ENCODE results near the gene TST. TPM values are rescaled to one million over a fixed set of nuclear protein-coding genes. Genes with fewer than 3 reads are reported as not detected.

TST gene
- 10 to 100 TPM; 18.6 to 32.8 (median 21.7) TPM for total RNA-seq (2021; fragmentation: NEBNext Ultra II Directional; extraction: Animal tissue kit (Norgen Biotek cat#: 25700))
- long read RNA-seq, transcript TST-201 (3 exons, 1,211 nt), result major isoform, 15 of 17 reads
- long read RNA-seq, partial matches to known transcripts, result 0 of 17 reads
- long read RNA-seq, other reads (novel, unspliced or antisense), result 1 of 17 reads

GRCh38 chr22:37019309-37020191 is at the start of gene TST, which contains the start of gene MPST:
Gene TST (minus strand): TSS chr22:37019447. CDS start chr22:37018732, 715 bp downstream.
Gene MPST (plus strand): TSS chr22:37019742. CDS start chr22:37019837, 95 bp downstream.
- H3K36me3 Mint-ChIP-seq (ENCODE audit: low read depth), result no peaks in the 10 kb centered on the region
- H3K4me3 Mint-ChIP-seq, result peak within 1 kb of the TSS; percentile 93
- no peaks in the 10 kb centered on the region for H3K9me3 Mint-ChIP-seq
- TF ChIP-seq, protein P1, sequence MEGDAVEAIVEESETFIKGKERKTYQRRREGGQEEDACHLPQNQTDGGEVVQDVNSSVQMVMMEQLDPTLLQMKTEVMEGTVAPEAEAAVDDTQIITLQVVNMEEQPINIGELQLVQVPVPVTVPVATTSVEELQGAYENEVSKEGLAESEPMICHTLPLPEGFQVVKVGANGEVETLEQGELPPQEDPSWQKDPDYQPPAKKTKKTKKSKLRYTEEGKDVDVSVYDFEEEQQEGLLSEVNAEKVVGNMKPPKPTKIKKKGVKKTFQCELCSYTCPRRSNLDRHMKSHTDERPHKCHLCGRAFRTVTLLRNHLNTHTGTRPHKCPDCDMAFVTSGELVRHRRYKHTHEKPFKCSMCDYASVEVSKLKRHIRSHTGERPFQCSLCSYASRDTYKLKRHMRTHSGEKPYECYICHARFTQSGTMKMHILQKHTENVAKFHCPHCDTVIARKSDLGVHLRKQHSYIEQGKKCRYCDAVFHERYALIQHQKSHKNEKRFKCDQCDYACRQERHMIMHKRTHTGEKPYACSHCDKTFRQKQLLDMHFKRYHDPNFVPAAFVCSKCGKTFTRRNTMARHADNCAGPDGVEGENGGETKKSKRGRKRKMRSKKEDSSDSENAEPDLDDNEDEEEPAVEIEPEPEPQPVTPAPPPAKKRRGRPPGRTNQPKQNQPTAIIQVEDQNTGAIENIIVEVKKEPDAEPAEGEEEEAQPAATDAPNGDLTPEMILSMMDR (IDR thresholded peaks at IDR 0.05), result peak; percentile 11; the same call in 1 of the 2 replicates
- DNase-seq, result peak; percentile 27
- H3K27me3 Mint-ChIP-seq (ENCODE audit: insufficient read depth), result no peaks in the 10 kb centered on the region; the same call in 1 of the 2 replicates
- H3K4me1 Mint-ChIP-seq (ENCODE audit: low read depth), result peaks cover 11% of the 10 kb centered on the region
- peak within 1 kb of the TSS; percentile 79 for H3K27ac Mint-ChIP-seq

- DNase-seq, result no peak
- Mint-ChIP-seq H3K27ac (no peak overlapping the region), H3K4me3 (no peak overlapping the region), H3K9me3 (no peaks in the 10 kb centered on the region), H3K36me3 (ENCODE audit: low read depth) (peaks cover 5% of the 10 kb centered on the region; the same call in 1 of the 2 replicates), H3K4me1 (ENCODE audit: low read depth) (no peaks in the 10 kb centered on the region), H3K27me3 (ENCODE audit: insufficient read depth) (peaks cover 20% of the 10 kb centered on the region)
- TF ChIP-seq, protein P1 (IDR thresholded peaks at IDR 0.05), result no peak
These were observed 49.6 kb upstream of the TST start for GRCh38 chr22:37068859-37069258.

- DNase-seq, result no peak
- Mint-ChIP-seq H3K9me3 (no peaks in the 10 kb centered on the region), H3K27ac (no peak overlapping the region), H3K4me1 (ENCODE audit: low read depth) (no peaks in the 10 kb centered on the region), H3K36me3 (ENCODE audit: low read depth) (peaks cover 5% of the 10 kb centered on the region; the same call in 1 of the 2 replicates), H3K4me3 (no peak overlapping the region), H3K27me3 (ENCODE audit: insufficient read depth) (peaks cover 20% of the 10 kb centered on the region)
- TF ChIP-seq, protein P1 (IDR thresholded peaks at IDR 0.05), result no peak
These were observed 48.2 kb upstream of the TST start for GRCh38 chr22:37067428-37067827.

GRCh38 chr22:37065961-37066360 is 46.7 kb upstream of the TST start:
- no peak overlapping the region for H3K4me3 Mint-ChIP-seq

GRCh38 chr22:37065180-37065579 is 45.9 kb upstream of the TST start:
- Mint-ChIP-seq H3K9me3 (no peaks in the 10 kb centered on the region), H3K27ac (no peak overlapping the region), H3K4me1 (ENCODE audit: low read depth) (no peaks in the 10 kb centered on the region), H3K36me3 (ENCODE audit: low read depth) (peaks cover 5% of the 10 kb centered on the region; the same call in 1 of the 2 replicates), H3K4me3 (no peak overlapping the region), H3K27me3 (ENCODE audit: insufficient read depth) (peaks cover 17% of the 10 kb centered on the region)
- TF ChIP-seq, protein P1 (IDR thresholded peaks at IDR 0.05), result no peak
- no peak for DNase-seq

More at GRCh38 chr22:37065961-37066360, 46.7 kb upstream of the TST start:
- TF ChIP-seq, protein P1 (IDR thresholded peaks at IDR 0.05), result no peak
- no peak for DNase-seq
- H3K27me3 Mint-ChIP-seq (ENCODE audit: insufficient read depth), result peaks cover 18% of the 10 kb centered on the region
- H3K27ac Mint-ChIP-seq, result no peak overlapping the region
- peaks cover 5% of the 10 kb centered on the region; the same call in 1 of the 2 replicates for H3K36me3 Mint-ChIP-seq (ENCODE audit: low read depth)
- no peaks in the 10 kb centered on the region for H3K4me1 Mint-ChIP-seq (ENCODE audit: low read depth)
- no peaks in the 10 kb centered on the region for H3K9me3 Mint-ChIP-seq
